ENCODE measurements around the gene GABARAPL1. TPM values are rescaled to one million over a fixed set of nuclear protein-coding genes. Genes with fewer than 3 reads are reported as not detected.

Gene GABARAPL1
- total RNA-seq, 1 donor from 2014 or later = 133 TPM

GRCh38 chr12:10249690-10250455, 37.2 kb downstream of the GABARAPL1 start:
- Mint-ChIP-seq H3K27ac (ENCODE audit: unreplicated experiment) (no peak overlapping the region), H3K4me1 (ENCODE audit: unreplicated experiment) (no peaks in the 10 kb centered on the region), H3K9me3 (ENCODE audit: unreplicated experiment) (no peaks in the 10 kb centered on the region), H3K4me3 (ENCODE audit: unreplicated experiment) (no peak overlapping the region), H3K27me3 (ENCODE audit: unreplicated experiment) (no peaks in the 10 kb centered on the region), H3K36me3 (ENCODE audit: low read depth, unreplicated experiment) (no peaks in the 10 kb centered on the region)
- TF ChIP-seq CTCF (IDR thresholded peaks at IDR 0.05; ENCODE audit: unreplicated experiment) = no peak
- DNase-seq (ENCODE audit: low spot score) = no peak

- Mint-ChIP-seq H3K4me1 (ENCODE audit: unreplicated experiment) (no peaks in the 10 kb centered on the region), H3K27me3 (ENCODE audit: unreplicated experiment) (no peaks in the 10 kb centered on the region), H3K27ac (ENCODE audit: unreplicated experiment) (no peak overlapping the region), H3K9me3 (ENCODE audit: unreplicated experiment) (no peaks in the 10 kb centered on the region), H3K4me3 (ENCODE audit: unreplicated experiment) (no peak overlapping the region), H3K36me3 (ENCODE audit: low read depth, unreplicated experiment) (no peaks in the 10 kb centered on the region)
- no peak for TF ChIP-seq CTCF (IDR thresholded peaks at IDR 0.05; ENCODE audit: unreplicated experiment)
- no peak for DNase-seq (ENCODE audit: low spot score)
Observed at GRCh38 chr12:10251669-10252068, 39.0 kb downstream of the GABARAPL1 start.

- DNase-seq (ENCODE audit: low spot score) = no peak
- H3K9me3 Mint-ChIP-seq (ENCODE audit: unreplicated experiment) = no peaks in the 10 kb centered on the region
- no peaks in the 10 kb centered on the region for H3K36me3 Mint-ChIP-seq (ENCODE audit: low read depth, unreplicated experiment)
- no peak overlapping the region for H3K4me3 Mint-ChIP-seq (ENCODE audit: unreplicated experiment)
- H3K27me3 Mint-ChIP-seq (ENCODE audit: unreplicated experiment) = no peaks in the 10 kb centered on the region
- no peak for TF ChIP-seq CTCF (IDR thresholded peaks at IDR 0.05; ENCODE audit: unreplicated experiment)
- H3K27ac Mint-ChIP-seq (ENCODE audit: unreplicated experiment) = no peak overlapping the region
- no peaks in the 10 kb centered on the region for H3K4me1 Mint-ChIP-seq (ENCODE audit: unreplicated experiment)
Observed at GRCh38 chr12:10252201-10252600, 39.5 kb downstream of the GABARAPL1 start.

GRCh38 chr12:10256064-10256463, 43.4 kb downstream of the GABARAPL1 start:
- no peak overlapping the region for H3K27ac Mint-ChIP-seq (ENCODE audit: unreplicated experiment)
- H3K27me3 Mint-ChIP-seq (ENCODE audit: unreplicated experiment) = no peaks in the 10 kb centered on the region
- H3K9me3 Mint-ChIP-seq (ENCODE audit: unreplicated experiment) = no peaks in the 10 kb centered on the region
- no peaks in the 10 kb centered on the region for H3K36me3 Mint-ChIP-seq (ENCODE audit: low read depth, unreplicated experiment)
- H3K4me1 Mint-ChIP-seq (ENCODE audit: unreplicated experiment) = no peaks in the 10 kb centered on the region
- no peak for TF ChIP-seq CTCF (IDR thresholded peaks at IDR 0.05; ENCODE audit: unreplicated experiment)
- H3K4me3 Mint-ChIP-seq (ENCODE audit: unreplicated experiment) = no peak overlapping the region
- DNase-seq (ENCODE audit: low spot score) = no peak

- no peaks in the 10 kb centered on the region for H3K36me3 Mint-ChIP-seq (ENCODE audit: low read depth, unreplicated experiment)
- no peak overlapping the region for H3K27ac Mint-ChIP-seq (ENCODE audit: unreplicated experiment)
- H3K4me3 Mint-ChIP-seq (ENCODE audit: unreplicated experiment) = no peak overlapping the region
- no peaks in the 10 kb centered on the region for H3K9me3 Mint-ChIP-seq (ENCODE audit: unreplicated experiment)
- H3K4me1 Mint-ChIP-seq (ENCODE audit: unreplicated experiment) = no peaks in the 10 kb centered on the region
- no peaks in the 10 kb centered on the region for H3K27me3 Mint-ChIP-seq (ENCODE audit: unreplicated experiment)
- TF ChIP-seq CTCF (IDR thresholded peaks at IDR 0.05; ENCODE audit: unreplicated experiment) = no peak
- DNase-seq (ENCODE audit: low spot score) = no peak
Observed at GRCh38 chr12:10260927-10261326, 48.2 kb downstream of the GABARAPL1 start.
